CD4-positive, alpha-beta T cell treated with Interleukin-4 for 4 hours (primary cell): Measurements from ENCODE around the gene LHX2.

Experiments
- DNase-seq: peaks from one replicate; pipeline ENCODE4 v3.0.0-alpha.2; 2020

LHX2 gene

DNA sequence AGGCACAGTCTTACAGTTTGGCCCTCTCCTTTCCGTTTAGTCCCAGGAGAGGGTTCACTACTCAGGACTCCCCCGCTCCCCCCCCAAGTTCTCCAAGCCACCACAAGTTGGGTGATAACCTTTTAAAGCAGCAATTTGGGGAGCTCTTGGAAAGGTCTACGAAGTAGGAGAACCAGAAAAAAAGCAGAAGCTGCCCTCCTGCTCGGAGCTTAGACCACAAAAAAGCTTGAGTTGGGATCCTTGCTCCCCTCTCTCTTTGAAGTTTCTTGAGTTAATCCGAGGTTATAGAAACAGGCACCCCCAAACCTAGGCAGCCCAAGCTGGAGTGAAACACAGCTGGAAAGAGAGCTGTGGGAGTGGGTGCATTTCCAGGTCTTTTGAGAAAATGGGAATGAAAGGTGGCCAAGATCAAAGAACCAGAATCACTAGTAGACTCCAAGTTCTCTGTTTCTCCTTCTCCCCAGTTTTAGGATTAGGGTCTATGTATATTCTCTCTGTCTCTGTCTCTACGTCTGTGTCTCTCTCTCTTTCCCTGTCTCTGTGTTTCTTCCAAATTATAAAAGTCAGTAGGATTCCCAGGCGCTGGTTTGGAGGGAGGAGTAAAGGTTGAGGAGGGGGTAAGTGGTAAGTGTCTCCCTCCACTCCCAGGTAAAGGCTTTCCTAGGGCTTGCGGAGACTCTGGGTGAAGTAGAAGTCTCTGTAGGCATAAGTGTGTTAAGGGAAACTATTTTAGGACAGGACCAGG lies 2.8 kb downstream of the LHX2 start:
- no peak for DNase-seq

DNA sequence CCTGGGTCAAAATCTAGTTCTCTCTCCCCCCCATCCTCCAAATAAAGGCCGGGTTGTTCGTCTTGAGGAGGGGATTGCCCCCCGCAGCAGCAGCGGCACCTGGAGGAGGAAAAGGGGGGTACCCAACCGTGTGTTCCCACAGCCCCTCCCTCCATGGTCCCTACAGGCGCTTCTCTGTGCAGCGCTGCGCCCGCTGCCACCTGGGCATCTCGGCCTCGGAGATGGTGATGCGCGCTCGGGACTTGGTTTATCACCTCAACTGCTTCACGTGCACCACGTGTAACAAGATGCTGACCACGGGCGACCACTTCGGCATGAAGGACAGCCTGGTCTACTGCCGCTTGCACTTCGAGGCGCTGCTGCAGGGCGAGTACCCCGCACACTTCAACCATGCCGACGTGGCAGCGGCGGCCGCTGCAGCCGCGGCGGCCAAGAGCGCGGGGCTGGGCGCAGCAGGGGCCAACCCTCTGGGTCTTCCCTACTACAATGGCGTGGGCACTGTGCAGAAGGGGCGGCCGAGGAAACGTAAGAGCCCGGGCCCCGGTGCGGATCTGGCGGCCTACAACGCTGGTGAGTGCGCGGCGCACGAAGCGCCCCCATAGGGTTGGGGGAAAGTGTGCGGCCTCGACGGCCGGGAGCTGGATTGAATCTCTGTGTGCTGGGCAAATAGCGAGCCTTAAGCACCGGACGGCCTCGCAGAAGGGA lies 3.5 kb downstream of the LHX2 start:
- DNase-seq, result no peak

DNA sequence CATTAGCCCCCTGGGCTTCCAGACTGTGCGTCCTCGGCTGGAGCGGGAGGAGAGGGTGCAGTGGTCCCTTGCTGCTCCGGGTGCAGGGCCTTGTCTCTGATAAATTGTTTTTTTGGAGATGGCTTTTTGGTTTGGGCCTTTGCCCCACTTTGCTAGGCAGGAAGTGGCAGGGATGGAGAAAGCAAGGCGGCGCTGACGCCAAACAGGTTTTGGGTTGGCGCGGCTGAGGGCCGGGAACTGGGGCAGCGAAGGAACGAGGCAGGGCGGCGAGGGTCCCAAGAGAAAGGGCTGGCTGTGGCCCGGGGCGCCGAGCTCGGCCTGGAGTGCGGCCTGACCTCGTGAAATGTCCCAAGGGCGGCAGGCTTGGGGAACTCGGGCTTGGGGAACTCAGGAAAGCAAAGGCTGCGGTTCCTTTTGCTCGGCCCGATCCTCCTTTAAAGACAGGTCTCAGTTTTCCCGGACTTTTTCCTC lies 4.1 kb downstream of the LHX2 start:
- DNase-seq, result no peak

DNA sequence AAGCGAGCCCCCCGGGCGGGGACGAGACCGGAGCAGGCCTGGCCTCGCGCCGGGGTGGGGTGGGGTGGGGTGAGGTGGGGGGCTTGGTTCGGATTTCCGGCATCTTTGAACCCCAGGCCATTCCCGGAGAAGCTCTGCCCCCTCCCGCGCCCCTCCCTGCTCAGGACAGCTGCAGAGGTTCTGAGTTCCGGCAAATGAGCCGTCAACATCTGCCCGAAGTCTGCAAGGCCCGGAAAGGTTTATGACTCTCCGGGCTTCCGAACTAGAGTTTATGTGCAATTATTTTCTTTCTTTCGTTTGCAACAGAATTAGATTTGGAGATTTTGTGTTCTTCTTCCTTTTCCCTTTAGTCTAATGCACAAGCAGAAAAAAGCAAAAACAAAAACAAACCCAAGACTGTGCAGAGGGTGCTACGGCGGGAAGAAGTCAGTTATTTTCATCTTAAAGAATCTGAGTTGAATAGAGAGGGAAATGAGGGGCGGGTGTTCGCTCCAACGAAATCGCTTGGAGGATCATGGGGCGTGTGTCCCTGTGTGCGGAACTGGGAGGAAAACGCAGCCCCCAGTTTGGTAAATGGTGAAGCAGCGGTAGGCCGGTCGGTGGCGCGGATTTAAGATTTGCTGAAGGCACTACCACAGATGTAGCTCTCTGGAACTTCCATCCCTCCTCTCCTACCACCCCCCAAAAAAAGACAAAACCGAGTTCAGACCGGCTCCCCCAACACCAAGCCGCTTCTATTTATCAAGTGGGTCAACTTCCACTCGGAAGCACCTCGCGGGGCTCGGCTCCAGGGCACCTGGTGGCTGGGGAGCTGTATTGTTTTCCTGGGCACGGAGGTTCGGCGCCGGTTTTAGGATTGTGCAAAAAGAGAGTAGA lies 4.8 kb downstream of the LHX2 start:
- DNase-seq, result no peak

DNA sequence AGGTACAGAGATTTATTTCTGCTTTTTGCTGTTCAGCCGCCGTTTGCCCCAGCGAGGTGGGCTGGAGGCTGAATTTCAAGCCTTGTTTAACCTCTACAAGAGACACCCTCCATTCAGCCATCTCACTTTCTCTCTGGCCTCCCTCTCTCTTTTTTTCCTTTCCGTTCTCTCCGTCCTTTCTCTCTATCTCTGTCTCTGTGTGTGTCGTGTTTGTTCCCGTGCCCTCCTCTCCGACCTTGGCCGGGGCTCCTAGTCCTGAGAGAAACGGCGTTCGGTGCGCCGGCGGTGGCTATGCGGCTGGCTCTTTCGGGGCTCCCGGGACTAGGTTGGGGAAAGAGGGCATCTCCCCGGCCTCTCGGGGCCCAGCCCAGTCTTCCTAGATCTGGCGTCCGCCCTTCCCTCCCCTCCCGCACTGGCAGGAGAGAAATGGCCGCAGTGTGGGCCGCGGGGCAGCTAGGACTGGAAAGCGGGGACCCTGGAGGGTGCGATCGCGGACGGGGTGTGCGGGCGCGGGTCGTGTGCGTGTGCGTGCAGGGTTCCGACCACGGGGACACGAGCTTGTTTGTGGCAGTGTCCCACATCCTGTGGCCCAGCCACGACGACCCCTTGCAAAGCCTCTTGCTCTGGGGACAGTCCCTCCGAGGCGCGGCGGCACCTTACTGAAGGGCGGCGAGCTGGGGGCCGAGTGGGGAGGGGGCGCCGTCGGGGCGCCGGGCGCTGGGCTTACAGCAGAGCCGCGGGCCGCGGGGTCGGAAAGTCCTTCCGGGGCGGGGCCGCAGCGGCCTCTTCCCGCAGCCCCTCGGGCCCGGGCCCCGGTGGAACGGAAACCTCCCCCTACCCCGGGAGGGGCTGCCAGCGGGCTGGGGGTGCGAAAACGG lies 5.7 kb downstream of the LHX2 start:
- no peak for DNase-seq

DNA sequence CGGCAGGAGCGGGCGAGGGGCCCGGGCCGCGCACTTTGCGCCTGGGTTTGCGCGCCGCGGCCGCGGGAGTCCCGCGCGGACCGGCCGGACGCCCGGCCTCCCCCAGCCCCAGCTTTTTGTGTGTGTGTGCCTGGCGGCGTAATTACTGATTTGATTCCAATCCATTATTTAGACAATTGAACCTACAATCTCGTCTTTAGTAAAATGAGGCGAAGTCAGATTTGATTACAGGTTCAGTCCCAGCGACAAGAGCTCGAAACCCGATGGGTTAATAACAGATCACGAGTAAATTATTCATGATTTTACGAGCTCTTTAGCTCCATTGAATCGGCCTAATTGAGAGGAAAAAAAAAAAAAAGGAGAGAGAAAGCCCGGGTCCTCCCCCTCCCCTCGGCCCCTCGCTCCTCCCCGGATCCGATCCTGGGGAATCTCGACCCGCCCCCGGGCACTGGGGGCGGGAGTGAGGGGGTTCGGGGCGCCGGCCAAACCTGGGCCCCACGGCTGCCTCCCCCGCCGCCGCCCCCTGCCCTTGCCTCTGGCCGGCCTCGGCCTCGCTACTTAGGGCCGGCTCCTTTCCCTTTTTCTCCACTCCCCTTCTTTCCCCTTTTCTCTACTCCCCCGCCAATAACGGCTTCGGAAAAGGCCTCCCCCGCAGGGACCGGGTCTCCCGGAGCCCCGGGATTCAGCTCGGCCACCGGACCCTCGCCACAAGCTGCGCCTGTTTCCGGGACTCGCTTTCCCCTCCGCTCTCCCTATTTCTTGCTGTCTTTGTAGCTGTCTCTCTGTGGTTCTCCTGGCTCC lies 6.6 kb downstream of the LHX2 start:
- DNase-seq, result no peak

DNA sequence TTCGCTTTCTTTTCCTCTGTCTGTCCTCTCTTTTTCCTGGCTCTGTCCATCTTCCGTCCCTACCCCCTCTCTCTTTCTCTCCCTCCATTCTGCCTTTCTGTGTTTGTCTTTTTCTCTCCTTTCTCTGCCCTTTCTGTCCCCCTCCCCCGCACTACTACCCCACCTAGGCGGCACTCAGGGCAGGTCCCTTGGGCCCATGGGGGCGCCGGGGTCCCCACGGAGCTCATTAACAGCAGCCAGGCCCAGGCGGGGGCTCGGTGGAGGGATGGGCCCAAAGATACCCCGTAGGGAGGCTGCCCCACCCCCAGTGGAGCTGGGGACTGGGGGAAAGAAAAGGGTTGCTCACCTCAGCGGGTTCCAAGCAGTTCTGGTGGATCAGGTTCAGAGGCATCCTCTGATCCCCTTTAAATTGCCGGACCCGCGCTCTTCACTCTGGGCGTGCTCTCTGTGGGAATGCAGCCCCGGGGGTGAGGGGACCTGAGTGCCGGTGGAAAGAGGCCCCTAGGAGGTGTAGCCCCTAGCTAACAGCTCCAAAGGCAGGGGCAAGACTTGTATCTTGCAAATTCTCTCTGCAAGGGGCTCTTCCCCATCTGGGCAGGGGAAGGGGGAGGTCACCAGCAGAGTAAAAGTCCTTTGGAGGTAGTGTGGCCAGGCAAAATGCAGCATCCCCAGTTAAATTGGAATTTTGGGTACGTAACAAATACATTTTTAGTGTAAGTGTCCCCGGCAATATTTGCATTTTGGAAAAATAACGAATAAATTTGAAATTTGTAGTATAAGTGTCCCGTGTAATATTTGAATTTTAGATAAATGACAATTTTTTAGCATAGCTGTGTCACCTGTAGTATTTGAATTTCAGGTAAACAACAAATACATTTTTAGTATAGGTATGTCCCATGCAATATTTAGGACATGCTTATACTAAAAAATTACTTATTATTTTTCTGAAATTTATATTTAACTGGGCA lies 7.4 kb downstream of the LHX2 start:
- no peak for DNase-seq

DNA sequence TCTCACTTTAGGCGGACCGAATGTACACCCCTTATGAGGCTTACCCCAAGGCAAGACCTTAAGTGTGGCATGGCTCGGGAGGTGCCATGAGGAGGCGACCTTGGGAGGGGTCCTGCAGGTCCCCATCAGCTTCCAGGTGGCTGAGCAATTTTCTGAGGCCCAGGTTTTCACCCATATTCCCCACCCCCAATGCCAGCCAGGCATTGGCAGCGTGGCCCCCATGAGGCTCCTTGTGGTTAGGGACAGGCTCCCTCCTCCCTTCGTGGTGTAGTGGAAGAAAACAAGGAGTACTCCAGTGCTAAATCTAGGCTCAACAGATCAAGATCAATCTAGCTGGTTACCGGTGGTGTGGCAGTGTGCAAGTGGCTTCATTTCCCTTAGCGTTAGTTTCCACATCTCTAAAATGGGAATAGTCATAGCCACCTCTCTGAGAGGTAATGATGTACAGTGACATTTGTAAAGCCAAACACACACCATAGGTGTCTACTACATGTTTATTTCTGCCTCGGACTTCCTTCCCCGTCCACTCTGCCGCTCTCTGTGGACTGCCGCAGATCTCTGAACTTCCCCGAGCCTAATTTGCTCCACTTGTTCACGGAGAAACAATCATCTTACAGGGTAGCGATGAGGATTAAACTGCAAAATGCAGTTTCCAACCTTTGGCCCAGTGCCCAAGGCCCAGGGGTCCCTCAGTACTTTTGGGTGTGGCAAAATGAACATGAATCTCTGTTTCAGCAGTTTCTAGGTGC lies 8.4 kb downstream of the LHX2 start:
- DNase-seq, result no peak

DNA sequence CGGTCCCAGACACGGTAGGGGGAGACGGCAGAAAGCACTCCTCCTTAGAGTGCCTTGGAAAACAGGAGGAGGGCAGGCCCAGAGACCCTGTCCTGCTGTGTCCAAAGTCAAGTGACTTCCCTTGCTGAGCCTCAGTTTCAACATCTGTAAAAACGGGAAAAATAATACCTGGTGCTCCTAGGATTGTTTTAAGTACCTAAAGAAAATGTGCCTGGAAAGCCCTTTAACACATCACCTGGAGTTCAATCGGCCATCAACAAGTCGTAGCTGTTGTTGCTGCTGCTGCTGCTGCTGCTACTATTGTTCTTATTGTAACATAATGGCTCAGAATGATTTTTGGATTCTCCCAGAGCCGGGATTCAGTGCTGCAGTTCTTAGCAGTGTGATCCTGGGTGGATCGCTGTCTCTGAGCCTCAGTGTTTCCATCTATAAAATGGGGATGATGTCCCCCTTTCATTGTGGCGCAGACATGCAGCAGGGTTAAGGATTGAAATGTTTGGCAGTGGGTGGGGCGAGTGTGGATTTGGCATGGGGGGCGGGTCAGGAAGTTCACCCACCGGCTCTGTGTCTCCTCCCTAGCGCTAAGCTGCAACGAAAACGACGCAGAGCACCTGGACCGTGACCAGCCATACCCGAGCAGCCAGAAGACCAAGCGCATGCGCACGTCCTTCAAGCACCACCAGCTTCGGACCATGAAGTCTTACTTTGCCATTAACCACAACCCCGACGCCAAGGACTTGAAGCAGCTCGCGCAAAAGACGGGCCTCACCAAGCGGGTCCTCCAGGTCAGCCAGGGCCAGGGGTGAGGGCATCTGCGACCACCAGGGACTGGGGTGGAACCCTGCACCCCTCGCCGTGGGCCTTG lies 9.2 kb downstream of the LHX2 start:
- no peak for DNase-seq

DNA sequence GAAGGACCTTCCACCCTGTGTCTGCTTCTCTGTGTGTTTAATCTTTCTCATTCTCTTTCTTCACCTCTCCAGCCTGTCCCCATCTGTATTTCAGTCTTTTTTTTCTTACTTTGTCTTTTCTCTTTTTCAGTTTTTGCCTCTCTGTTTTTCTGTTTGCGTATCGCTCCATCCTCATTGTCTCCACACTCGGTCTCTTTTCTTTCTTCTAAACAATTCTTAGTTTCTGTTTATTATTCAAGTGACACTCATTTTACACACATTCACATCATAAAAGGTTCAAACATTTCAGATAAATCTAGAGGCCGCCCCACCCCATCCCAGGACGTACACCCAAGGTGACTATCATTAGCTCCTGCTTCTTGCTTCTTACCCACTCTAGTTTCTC lies 9.8 kb downstream of the LHX2 start:
- no peak for DNase-seq

DNA sequence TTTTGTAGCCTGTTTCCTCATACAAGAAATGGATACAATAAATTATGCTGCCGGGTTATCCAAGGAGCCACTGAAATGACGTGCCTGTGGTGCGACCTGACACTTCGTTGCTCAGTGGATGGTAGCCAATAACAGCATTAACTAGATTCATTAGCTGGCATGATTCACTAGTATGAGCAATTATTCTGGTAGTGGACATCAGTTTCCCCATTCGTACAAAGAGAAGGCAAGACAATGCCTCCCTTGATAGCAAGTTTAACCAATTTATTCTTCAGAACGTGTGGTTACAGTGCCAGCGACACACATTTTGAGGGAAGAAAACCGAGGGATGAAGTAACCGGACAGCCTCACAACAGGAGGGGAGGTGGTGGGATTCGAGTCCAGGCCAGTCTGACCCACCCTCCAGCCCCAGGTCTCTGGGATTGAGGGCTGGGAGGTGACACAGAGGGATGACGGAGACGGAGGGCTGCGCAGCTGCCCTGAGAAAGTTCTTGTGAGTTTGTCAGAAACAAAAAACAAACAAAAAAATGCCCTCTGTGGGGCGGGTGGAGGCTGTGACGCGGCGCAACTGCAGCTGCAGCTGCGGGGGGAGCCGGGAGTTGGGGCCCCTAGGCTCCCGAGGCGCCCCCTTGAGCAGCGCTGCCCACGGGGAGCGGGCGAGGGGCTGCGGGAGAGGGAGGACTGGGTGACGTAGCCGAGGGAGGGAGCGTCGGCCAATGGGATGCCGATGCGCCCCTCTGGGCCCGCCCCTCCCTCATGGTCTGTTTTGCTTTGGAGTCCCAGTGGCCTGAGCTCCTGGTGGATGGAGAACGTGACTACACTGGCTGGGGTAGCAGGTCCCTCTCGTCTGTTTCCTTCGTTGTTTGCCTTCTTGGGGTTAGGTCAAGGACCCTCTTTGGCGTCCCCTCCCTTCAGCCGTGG lies 10.9 kb downstream of the LHX2 start:
- DNase-seq, result no peak

DNA sequence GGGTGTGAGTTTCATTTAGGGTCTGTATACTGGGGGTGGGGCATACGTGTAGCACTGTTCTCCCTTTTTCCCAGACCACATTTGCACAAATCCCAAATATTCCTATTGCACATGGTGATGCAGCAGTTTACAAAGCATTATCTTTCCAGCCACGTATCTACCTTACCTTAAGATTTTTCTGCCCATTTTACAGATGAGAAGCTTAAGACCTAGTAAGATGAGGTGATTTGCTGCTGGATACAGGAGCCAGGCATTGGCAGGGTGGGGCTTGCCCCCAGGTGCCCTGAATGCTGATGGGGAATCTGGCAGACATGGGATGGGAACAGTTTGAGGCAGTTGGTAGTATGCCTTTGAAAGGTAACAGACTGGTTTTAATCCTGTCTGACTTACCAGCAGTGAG lies 12.5 kb downstream of the LHX2 start:
- DNase-seq, result no peak

DNA sequence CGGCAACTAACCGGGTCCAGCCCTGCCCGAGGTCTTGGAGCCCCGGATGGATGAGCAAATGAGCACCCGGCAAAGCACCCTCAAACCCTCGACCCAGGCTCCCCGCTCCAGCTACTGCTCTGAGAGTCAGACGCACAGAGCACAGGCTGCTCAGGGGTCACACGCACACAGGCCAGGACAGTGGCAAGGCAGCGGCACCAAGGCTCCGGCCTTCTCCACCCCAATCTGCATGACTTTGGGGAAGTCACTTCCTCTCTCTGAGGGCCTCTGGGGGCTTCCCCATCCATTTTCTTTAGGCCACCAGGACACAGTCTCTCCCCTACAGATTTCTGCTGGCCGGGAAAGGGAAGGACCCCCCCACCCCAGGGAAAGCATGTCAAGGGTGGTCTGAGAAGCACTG lies 18.0 kb downstream of the LHX2 start:
- no peak for DNase-seq

DNA sequence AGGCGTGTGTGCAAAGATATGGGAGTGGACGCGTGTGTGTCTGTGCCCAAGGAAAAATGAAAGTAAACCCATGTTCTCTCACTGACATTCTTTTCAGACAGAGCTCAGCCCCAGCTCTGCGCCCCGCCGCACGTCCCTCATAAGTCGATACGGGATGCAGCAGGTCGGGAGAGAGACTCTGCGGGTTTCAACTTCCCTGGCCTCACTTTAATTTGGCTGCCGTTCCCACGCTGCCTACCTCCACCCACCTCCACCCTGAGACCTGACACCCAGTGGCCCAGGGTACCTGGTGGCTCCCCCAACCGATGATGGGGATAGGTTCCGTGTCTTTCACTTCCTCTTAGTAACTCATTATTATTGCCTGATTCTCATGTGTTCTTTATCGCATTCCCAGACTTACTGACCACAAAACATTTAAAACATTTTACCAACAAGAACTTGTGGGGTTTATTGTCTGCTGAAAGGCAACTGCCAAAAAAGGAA lies 19.4 kb downstream of the LHX2 start:
- DNase-seq, result no peak

DNA sequence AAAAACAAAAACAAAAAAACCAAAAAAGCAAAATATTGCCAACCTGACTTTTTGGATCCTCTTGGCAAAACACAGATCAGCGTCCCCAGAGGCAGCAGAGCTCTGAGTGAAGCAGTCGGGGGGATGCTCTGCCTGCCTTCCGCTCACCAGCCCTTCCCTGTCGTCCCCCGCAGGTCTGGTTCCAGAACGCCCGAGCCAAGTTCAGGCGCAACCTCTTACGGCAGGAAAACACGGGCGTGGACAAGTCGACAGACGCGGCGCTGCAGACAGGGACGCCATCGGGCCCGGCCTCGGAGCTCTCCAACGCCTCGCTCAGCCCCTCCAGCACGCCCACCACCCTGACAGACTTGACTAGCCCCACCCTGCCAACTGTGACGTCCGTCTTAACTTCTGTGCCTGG lies 20.7 kb downstream of the LHX2 start:
- no peak for DNase-seq

DNA sequence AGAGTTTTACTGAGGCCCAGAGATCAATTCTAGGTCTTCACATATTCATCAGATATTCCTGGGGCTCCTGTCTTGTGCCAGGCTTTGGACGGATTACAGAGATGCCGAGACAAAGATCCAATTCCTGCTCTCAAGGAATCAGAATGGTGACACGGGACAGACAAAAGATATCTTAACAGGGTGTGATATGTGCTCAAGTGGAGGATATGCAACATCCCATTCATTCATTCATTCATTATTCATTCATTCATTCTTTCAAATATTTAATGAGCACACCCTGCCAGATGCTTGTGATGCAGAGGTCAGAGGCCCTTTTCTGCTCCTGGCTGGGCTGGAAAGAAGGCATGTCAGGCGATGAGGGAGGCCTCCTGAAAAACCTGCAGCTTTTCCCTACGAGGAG lies 21.8 kb downstream of the LHX2 start:
- no peak for DNase-seq

DNA sequence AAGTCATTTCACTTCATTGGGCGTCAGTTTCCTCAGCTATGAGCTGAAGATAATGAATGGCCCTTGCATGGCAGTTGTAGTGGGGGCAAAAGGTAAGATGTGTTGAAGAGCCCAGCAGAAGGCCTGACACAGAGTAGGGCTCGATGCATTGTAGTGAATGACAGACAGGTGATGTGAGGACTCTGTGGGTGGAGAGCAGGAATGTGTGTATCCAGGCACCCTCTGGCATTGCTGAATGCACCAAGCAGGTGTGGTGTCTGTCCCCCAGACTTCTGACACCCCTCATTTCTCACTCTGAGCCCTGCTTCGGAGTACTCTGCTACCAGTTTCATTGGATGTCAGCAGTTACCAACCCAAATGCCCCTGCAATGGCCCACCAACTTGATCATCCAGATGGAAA lies 22.4 kb downstream of the LHX2 start:
- no peak for DNase-seq
